ENCODE data around the gene ZYG11B. TPM values are rescaled to one million over a fixed set of nuclear protein-coding genes. Genes with fewer than 3 reads are reported as not detected.

The ZYG11B gene
- 10 to 100 TPM; 20.5 to 26.6 TPM for total RNA-seq

- Histone ChIP-seq H3K9me3 (no peaks in the 10 kb centered on the region), H3K9ac (ENCODE audit: low read depth in 2 of 2, low read length in 2 of 2) (peak within 1 kb of the TSS; percentile 79 to 93), H3K4me3 (peak within 1 kb of the TSS; percentile 87), H3K36me3 (no peaks in the 10 kb centered on the region), H3K4me1 (no peaks in the 10 kb centered on the region), H3K27me3 (no peaks in the 10 kb centered on the region), H3K27ac (peak within 1 kb of the TSS; percentile 91)
- no peak for TF ChIP-seq CTCF (IDR thresholded peaks at IDR 0.05)
- peak; percentile 90 for DNase-seq
- intact Hi-C loops (cut with DNase I): no loop called here
Measured at GRCh38 chr1:52726265-52727113, at the start of gene ZYG11B. ZYG11B (plus strand) TSS chr1:52726453; CDS start chr1:52726654, 201 bp downstream.

- Histone ChIP-seq H3K4me3 (no peak overlapping the region), H3K27ac (no peak overlapping the region), H3K4me1 (no peaks in the 10 kb centered on the region), H3K27me3 (no peaks in the 10 kb centered on the region), H3K9me3 (no peaks in the 10 kb centered on the region), H3K36me3 (no peaks in the 10 kb centered on the region), H3K9ac (ENCODE audit: low read depth in 2 of 2, low read length in 2 of 2) (no peak overlapping the region)
- no peak for TF ChIP-seq CTCF (IDR thresholded peaks at IDR 0.05)
- intact Hi-C loops (cut with DNase I): no loop called here
- peak; percentile 21 for DNase-seq
Measured at GRCh38 chr1:52677076-52677806, 49.0 kb upstream of the ZYG11B start.

GRCh38 chr1:52679048-52679447, 47.2 kb upstream of the ZYG11B start:
- intact Hi-C loops (cut with DNase I): no loop called here
- TF ChIP-seq CTCF (IDR thresholded peaks at IDR 0.05): no peak
- no peaks in the 10 kb centered on the region for H3K36me3 ChIP-seq
- no peak overlapping the region for H3K27ac ChIP-seq
- no peak overlapping the region for H3K9ac ChIP-seq (ENCODE audit: low read depth in 2 of 2, low read length in 2 of 2)
- no peaks in the 10 kb centered on the region for H3K9me3 ChIP-seq
- no peaks in the 10 kb centered on the region for H3K4me1 ChIP-seq
- no peaks in the 10 kb centered on the region for H3K27me3 ChIP-seq
- no peak for DNase-seq
- H3K4me3 ChIP-seq: no peak overlapping the region

- Histone ChIP-seq H3K27ac (no peak overlapping the region), H3K9ac (ENCODE audit: low read depth in 2 of 2, low read length in 2 of 2) (no peak overlapping the region), H3K27me3 (no peaks in the 10 kb centered on the region), H3K9me3 (no peaks in the 10 kb centered on the region), H3K4me1 (no peaks in the 10 kb centered on the region), H3K4me3 (no peak overlapping the region), H3K36me3 (no peaks in the 10 kb centered on the region)
- intact Hi-C loops (cut with DNase I): no loop called here
- TF ChIP-seq CTCF (IDR thresholded peaks at IDR 0.05): no peak
- no peak for DNase-seq
Measured at GRCh38 chr1:52679498-52679897, 46.8 kb upstream of the ZYG11B start.

- Histone ChIP-seq H3K9ac (ENCODE audit: low read depth in 2 of 2, low read length in 2 of 2) (no peak overlapping the region), H3K36me3 (no peaks in the 10 kb centered on the region), H3K4me1 (no peaks in the 10 kb centered on the region), H3K9me3 (no peaks in the 10 kb centered on the region), H3K27ac (no peak overlapping the region), H3K4me3 (no peak overlapping the region), H3K27me3 (no peaks in the 10 kb centered on the region)
- intact Hi-C loops (cut with DNase I): no loop called here
- DNase-seq: no peak
- no peak for TF ChIP-seq CTCF (IDR thresholded peaks at IDR 0.05)
Measured at GRCh38 chr1:52680353-52680752, 45.9 kb upstream of the ZYG11B start.

Data from colonic mucosa (tissue), 4 donors.